GM12873 (cell line): Measurements from ENCODE around the gene FRMD5.

Experiments used
- CTCF ChIP-seq: IDR thresholded peaks from 2 replicates; pipeline ENCODE4 v1.5.1; 2012; ENCODE audit warnings: low read depth, mild to moderate bottlenecking, moderate library complexity, low read length, control low read depth; ENCODE audit not compliant: insufficient read depth; ENCODE audit errors: missing control alignments

The FRMD5 gene

GRCh38 chr15:43991206-43991605 is 203.9 kb downstream of the FRMD5 start:
- no peak for TF ChIP-seq CTCF

GRCh38 chr15:43989938-43990337 is 205.1 kb downstream of the FRMD5 start:
- TF ChIP-seq CTCF, result no peak

DNA sequence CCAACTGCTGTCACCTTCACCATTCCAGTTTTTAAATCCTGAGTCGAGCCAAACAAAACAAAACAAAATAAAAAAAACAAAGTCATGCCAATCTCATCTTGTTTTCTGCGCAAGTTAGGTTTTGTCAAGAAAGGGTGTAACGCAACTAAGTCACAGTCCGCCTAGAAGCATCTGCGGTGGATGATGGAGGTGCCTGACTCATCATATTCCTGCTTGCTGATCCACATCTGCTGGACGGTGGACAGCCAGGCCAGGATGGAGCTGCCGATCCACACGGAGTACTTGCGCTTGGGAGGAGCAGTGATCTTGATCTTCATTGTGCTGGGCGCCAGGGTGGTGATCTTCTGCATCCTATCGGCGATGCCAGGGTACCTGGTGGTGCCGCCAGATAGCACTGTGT is 206.2 kb downstream of the FRMD5 start:
- no peak for TF ChIP-seq CTCF

GRCh38 chr15:43987924-43988323 is 207.1 kb downstream of the FRMD5 start:
- TF ChIP-seq CTCF, result no peak

- TF ChIP-seq CTCF, result no peak
Measured at GRCh38 chr15:43985976-43986680, 208.9 kb downstream of the FRMD5 start.

GRCh38 chr15:43981576-43981975 is 213.5 kb downstream of the FRMD5 start:
- no peak for TF ChIP-seq CTCF

DNA sequence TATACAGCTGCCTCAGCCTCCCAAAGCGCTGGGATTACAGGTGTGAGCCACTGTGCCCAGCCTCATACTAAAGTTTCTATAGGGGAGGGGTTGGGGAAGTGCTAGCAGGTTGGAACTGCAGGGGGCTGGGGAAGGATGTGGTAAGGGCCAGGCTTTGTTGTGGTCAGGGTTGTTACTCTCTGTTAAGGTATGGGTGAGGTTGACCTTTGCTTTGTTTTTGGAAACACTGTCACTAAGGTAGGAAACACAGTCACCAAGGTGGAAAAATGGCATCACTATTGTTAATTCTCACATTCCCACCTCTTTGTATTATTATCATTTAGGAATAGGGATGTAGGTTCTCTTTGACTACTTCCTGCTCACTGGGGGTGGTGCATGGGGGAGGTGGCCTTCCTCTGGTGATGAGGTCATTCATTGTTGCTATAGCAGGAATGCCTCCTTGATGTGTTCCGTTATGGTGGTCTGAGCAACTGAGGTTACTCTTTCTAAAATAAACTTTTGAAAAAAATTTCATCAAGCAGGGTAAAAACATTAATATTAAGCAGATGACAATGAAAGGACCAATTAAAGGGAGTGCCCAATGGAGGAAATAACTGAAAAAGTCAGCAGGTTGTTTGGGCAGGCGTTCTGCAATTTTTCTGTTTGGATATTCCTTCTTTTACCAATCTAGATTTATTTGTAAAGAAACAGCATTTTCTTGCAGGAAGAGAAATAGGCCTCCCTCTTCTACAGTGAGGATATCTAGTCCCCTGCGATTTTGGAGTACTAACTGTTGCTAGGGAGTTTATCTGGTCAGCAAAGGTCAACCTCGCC is 217.8 kb downstream of the FRMD5 start:
- TF ChIP-seq CTCF, result no peak
